Neutrophil (primary cell): Measurements from ENCODE around the gene SNAI3.

Experiments used
- H3K27ac ChIP-seq: fragments of 200-600 bp; sonication (generic); 2 replicates; pipeline ENCODE4 v1.5.1; 2016; ENCODE audit warnings: mild to moderate bottlenecking, moderate library complexity
- H3K27me3 ChIP-seq: fragments of 200-600 bp; sonication (generic); 2 replicates; pipeline ENCODE4 v1.6.0; 2016; ENCODE audit warnings: mild to moderate bottlenecking
- H3K36me3 ChIP-seq: fragments of 200-600 bp; sonication (generic); 2 replicates; pipeline ENCODE4 v1.5.1; 2017
- H3K4me1 ChIP-seq, 2 experiments: fragments of 200-600 bp in 1 of 2; sonication (generic) in 1 of 2; 1 replicate in 1 of 2; 2 replicates in 1 of 2; pipeline versions ENCODE4 v1.5.1 to v1.6.1; 2013 to 2016; ENCODE audit warnings: low read depth in 1 of 2, low read length in 1 of 2, mild to moderate bottlenecking in 1 of 2, moderate library complexity in 1 of 2; ENCODE audit not compliant: control insufficient read depth in 1 of 2, insufficient read depth in 1 of 2
- H3K4me3 ChIP-seq, 2 experiments: fragments of 200-600 bp in 1 of 2; sonication (generic) in 1 of 2; 1 replicate in 1 of 2; 2 replicates in 1 of 2; pipeline ENCODE4 v1.5.1; 2013 to 2016; ENCODE audit warnings: low read depth in 1 of 2, low read length in 1 of 2, mild to moderate bottlenecking in 1 of 2, moderate library complexity in 1 of 2
- H3K9me3 ChIP-seq: fragments of 200-600 bp; sonication (generic); 2 replicates; pipeline ENCODE4 v1.5.1; 2016
- TF ChIP-seq, protein P1 (sequence below): fragments of 200-600 bp; sonication (generic); IDR thresholded peaks from 2 replicates; pipeline ENCODE4 v1.5.1; 2016; ENCODE audit warnings: antibody characterized with exemption

SNAI3 gene

DNA sequence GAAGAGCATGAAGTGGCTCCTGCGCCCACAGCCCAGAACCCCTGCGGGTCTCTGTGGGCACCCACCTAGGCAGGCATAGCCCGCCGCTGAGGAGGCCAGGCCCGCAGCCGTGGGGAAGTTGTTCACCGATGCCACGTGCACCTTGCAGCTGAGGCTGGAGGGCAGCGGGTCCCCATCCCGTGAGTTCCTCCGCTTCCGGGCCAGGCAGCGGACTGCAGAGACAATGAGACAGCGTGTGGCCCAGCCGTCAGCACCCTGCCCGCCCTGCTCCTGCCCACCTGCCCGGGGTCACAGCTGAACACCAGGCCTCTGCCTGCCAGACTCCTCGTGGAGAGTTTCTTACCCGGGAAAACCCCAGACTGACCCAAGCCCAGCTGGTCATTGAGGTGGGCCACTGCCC is 28.9 kb downstream of the SNAI3 start:
- TF ChIP-seq, protein P1, sequence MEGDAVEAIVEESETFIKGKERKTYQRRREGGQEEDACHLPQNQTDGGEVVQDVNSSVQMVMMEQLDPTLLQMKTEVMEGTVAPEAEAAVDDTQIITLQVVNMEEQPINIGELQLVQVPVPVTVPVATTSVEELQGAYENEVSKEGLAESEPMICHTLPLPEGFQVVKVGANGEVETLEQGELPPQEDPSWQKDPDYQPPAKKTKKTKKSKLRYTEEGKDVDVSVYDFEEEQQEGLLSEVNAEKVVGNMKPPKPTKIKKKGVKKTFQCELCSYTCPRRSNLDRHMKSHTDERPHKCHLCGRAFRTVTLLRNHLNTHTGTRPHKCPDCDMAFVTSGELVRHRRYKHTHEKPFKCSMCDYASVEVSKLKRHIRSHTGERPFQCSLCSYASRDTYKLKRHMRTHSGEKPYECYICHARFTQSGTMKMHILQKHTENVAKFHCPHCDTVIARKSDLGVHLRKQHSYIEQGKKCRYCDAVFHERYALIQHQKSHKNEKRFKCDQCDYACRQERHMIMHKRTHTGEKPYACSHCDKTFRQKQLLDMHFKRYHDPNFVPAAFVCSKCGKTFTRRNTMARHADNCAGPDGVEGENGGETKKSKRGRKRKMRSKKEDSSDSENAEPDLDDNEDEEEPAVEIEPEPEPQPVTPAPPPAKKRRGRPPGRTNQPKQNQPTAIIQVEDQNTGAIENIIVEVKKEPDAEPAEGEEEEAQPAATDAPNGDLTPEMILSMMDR = no peak
- Histone ChIP-seq H3K36me3 (no peaks in the 10 kb centered on the region), H3K4me3 (no peak overlapping the region), H3K27ac (no peak overlapping the region), H3K4me1 (peaks cover 5 to 8% of the 10 kb centered on the region in 2 experiments), H3K9me3 (no peaks in the 10 kb centered on the region), H3K27me3 (peaks cover 15% of the 10 kb centered on the region)

DNA sequence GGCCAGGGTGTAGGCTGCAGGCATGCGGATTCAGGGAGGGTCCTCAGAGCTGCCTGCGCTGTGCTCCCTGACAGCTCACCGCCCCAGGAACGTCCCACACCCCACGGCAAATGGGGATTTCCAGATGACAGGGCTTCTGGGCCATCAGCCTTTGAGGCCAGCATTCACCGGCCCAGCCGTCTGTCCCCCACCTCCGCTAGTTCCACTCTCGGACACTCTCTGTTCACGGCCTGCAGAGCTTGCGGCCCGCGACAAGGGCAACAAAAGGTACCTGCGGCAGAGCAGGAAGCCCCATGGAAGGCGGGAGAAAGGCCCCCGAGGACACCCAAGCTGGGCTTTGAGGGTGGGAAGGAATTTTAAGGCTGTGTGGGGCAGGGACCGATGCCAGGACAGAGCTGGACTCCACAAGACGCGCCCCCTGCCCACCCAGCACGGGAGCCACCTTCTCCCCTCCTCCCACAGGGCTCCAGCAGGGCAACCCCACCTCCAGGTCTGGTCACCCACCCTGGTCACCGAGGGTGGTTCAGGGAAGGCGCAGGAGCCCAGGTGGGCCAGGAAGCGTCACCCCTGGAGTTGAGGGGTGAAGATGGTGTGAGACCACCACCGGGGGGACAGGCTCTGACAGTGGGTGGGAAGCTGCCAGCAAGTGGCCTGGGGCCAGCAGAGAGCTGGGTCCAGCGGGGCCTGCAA is 29.9 kb downstream of the SNAI3 start:
- TF ChIP-seq, protein P1 = no peak
- H3K4me3 ChIP-seq = no peak overlapping the region
- H3K27ac ChIP-seq = no peak overlapping the region
- H3K9me3 ChIP-seq = no peaks in the 10 kb centered on the region
- H3K4me1 ChIP-seq = peaks cover 6 to 12% of the 10 kb centered on the region in 2 experiments
- H3K27me3 ChIP-seq = peaks cover 6% of the 10 kb centered on the region
- no peaks in the 10 kb centered on the region for H3K36me3 ChIP-seq

DNA sequence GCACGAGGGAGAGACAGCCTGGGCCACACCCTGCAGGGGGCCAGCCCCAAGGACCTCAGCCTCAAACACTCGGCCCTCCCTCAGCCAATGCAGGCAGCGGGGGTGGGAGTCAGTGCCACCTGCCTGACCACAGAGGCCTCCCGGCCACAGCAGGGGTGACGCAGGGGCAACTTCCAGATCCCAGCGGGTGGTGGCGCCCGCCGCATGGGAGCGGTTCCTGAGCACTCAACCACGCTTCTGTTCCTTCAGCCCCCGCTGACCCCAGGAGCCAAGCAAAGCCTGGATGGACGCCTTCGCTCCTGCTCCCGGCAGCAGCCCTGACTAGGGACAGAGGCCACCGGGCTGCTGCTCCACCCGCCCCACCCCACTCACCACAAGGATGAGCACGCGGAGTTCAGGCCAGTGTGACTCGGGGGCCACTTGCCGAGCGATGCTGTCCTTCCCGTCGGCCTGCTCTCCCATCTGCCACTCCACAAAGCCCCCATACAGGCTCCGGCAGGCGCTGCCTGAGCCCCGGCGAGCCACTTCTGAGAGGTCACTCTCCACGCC is 30.5 kb downstream of the SNAI3 start:
- H3K9me3 ChIP-seq = no peaks in the 10 kb centered on the region
- H3K4me1 ChIP-seq = peaks cover 12% of the 10 kb centered on the region in 2 experiments
- TF ChIP-seq, protein P1 = no peak
- no peak overlapping the region for H3K4me3 ChIP-seq
- H3K36me3 ChIP-seq = no peaks in the 10 kb centered on the region
- no peaks in the 10 kb centered on the region for H3K27me3 ChIP-seq
- no peak overlapping the region for H3K27ac ChIP-seq

DNA sequence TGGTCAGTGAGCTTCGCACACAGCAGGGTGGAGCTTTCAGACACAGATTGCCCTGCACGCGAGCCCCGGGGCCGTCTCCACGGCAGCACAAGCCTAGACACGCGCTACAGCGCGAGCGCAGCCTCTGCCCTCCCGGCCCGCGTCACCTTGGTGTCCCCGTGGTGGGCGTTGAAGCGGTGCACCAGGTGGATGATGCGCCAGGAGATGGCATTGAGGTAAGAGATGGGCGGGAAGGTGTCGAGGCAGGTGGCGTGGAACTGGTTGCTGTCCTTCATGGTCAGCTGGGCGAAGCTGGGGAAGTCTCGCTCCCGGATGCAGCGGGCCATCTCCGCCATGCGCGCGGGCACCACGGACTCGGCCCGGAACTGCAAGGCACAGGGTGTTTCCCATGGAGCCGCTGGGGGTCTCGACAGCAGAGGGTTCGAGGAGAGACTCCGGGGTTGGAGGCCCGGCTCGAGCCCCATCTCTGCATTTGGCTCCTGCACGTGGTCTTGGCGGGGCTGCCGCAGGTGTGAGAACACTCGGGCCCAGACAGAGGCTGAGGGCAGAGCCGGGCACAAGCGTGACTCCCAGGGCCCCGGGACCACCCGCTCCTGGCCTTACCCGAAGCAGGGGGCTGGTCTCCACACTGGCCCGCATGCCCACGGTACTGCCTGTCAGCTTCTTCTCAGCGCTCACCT is 31.1 kb downstream of the SNAI3 start:
- Histone ChIP-seq H3K4me1 (peaks cover 12 to 13% of the 10 kb centered on the region in 2 experiments), H3K9me3 (no peaks in the 10 kb centered on the region), H3K36me3 (no peaks in the 10 kb centered on the region), H3K27ac (no peak overlapping the region), H3K4me3 (no peak overlapping the region), H3K27me3 (no peaks in the 10 kb centered on the region)
- TF ChIP-seq, protein P1 = no peak

DNA sequence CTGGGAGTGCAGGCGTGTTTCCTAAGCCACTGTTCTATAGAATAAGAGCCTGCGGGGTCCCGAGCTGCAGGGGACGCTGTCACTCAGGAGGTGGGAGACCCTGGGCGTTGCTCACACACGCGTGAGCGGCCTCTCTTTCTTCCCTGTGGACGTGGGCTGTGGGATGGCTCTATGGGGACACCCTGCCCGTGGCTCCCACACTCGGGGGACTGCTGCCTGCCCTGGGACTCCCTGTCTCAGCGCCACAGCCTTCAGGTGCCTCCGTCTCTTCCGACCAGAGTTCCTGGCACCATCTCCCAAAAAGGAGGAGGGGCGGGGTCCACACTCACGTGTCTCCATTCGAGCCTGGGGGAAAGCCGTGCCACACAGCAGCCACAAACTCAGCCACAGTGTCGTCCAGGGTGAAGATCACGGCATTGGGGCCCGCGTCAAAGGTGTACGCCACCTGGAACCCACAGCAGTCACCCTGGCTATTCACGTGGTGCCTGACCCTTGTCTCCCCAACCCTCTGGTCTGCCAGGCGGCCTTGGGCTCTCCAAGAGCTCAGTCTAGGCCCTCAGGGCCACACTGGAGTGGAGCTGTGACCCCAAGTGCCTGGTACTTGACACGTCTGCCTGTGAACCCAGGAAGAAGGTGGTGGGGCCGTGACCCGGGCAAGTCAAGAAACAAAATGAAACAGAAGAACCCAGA is 31.8 kb downstream of the SNAI3 start:
- Histone ChIP-seq H3K9me3 (no peaks in the 10 kb centered on the region), H3K4me1 (peaks cover 15 to 19% of the 10 kb centered on the region in 2 experiments), H3K4me3 (no peak overlapping the region), H3K27ac (no peak overlapping the region), H3K27me3 (no peaks in the 10 kb centered on the region), H3K36me3 (peaks cover 2% of the 10 kb centered on the region)
- TF ChIP-seq, protein P1 = no peak
